GM18502 (cell line): Measurements from ENCODE around the gene NELFB.
"Not testable (repeated sequence)": the region's sequence is repeated elsewhere in the genome, so short reads cannot be mapped to it uniquely, and the experiment has no call there.

Source experiments
- ATAC-seq: cut with Tn5 transposase; IDR thresholded peaks from one replicate; pipeline ENCODE4 v1.9.1; 2021; ENCODE audit warnings: mild to moderate bottlenecking; ENCODE audit not compliant: unreplicated experiment, poor library complexity

NELFB gene

DNA sequence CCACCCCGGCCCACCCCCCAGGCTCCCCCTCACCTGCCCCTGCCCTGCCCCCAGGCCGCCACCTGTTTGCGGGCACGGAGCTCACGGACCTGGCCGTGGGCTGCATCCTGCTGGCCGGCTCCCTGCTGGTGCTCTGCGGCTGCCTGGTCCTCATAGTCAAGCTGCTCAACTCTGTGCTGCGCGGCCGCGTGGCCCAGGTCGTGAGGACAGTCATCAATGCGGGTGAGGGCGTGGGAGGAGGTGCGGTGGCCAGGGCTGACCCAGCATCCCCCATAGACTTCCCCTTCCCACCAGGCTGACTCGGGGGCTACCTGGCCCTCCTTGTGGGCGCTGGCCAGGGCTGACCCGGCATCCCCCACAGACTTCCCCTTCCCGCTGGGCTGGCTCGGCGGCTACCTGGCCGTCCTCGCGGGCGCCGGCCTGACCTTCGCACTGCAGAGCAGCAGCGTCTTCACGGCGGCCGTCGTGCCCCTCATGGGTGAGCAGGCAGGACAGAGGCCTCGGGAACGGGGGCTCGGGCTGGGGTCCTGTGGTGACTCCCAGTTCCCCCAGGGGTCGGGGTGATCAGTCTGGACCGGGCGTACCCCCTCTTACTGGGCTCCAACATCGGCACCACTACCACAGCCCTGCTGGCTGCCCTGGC lies 21.0 kb upstream of the NELFB start:
- ATAC-seq = no peak

DNA sequence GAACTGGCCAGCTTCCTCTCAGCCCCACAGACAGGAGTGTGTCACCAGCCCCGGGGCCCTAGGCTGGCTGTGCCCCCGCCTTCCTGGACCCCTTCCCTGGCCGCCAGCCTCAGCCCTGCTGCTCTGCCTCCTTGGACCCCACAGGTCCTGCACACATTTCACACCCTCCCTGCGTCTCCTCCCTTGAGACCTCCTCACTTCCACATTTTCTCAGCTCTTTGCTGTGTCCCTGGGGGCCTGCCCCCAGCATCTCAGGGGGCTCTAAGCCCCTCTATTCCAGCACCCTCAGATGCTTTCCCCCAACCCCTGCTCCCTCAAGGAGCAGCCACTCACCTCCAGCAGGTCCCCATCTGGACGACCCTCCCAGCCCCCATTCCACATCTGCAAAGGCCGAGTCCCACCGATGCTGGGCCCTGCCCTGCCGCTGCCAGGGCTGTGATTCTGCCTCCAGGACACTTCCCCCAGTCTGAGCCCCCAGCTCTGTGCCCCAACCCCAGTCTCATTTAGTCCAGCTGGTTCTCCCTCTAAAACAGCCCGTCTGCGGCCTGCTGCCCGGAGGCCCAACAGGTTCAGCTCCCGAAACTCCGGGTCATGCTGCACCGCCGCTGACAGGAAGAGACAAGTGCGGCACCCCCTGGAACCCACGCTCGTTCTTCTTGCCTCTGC lies 20.2 kb upstream of the NELFB start:
- ATAC-seq = no peak

DNA sequence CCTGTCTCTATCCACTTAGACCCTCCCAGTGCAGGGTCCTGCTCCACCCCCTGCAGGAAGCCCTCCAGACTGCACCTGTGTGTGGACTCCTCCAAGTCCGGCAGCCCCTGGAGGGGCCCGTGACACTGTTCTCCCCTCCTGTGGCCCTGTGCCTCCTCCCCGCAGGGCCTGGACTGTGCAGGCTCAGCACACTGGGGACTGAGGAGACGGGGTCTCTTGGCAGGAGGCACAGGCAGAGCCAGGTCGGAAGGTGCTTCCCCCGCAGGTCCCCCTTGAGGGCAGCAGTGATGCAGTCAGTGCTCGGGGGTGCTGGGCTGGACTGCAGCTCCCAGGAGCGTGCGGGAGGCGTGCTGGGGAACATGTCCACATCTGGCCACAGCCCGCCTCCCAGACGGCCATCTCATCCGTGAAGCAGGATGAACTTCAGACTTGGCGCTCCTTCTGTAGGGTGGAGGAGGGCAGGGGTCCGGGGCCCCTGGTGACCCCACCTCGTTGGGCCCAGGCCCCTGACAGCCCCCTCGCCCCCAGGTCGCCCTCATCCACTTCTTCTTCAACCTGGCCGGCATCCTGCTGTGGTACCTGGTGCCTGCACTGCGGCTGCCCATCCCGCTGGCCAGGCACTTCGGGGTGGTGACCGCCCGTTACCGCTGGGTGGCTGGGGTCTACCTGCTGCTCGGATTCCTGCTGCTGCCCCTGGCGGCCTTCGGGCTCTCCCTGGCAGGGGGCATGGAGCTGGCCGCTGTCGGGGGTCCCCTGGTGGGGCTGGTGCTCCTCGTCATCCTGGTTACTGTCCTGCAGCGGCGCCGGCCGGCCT lies 19.5 kb upstream of the NELFB start:
- ATAC-seq = no peak

DNA sequence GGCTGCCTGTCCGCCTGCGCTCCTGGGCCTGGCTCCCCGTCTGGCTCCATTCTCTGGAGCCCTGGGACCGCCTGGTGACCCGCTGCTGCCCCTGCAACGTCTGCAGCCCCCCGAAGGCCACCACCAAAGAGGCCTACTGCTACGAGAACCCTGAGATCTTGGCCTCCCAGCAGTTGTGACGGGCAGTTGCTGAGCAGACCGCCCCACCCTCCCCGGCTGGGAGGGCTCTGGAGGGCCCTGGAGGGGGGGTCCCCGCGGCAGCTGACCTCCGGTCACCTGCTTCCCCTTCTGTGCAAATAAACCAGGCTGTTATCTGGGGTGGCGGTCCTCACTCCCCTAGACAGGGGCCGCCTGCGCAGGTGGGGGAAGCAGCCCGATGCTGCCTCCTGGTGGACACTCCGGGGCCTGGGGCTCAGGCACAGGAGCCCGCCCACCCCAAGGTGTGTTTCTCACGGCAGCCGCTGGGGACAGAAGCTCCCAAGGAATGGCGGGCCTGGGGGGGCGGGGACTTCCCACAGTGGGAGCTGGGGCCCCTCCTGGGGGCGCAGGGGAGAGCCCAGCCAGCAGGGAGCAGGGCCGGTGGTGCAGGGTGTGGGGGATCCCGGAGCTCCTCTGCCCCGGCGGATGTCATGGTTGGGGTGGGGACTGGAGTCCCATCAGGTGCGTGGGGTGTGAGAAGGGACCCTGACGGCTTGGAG lies 18.7 kb upstream of the NELFB start:
- ATAC-seq = no peak

DNA sequence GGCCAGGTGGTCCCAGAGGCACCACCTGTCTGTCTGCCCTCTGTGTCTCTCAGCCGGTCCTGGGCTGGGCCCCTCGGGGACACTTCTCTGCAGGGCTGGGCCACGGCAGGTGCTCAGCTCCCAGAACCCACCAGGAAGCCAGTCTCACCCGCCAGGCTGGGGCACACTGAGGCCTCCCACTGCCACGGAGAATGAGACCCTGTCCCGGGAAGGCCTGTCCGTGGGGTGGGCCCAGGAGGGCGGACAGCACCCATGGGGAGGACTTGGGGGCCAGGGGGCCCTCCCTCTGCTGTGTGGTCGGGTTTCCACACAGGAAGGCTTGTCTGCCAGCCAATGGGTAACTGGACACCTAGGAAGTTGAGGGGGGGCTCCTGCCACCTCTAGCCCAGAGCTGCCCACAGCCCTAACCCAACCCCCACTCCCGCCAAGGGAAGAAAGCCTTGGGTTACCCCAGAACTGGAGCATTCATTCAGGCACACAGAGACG lies 18.1 kb upstream of the NELFB start:
- ATAC-seq = no peak

DNA sequence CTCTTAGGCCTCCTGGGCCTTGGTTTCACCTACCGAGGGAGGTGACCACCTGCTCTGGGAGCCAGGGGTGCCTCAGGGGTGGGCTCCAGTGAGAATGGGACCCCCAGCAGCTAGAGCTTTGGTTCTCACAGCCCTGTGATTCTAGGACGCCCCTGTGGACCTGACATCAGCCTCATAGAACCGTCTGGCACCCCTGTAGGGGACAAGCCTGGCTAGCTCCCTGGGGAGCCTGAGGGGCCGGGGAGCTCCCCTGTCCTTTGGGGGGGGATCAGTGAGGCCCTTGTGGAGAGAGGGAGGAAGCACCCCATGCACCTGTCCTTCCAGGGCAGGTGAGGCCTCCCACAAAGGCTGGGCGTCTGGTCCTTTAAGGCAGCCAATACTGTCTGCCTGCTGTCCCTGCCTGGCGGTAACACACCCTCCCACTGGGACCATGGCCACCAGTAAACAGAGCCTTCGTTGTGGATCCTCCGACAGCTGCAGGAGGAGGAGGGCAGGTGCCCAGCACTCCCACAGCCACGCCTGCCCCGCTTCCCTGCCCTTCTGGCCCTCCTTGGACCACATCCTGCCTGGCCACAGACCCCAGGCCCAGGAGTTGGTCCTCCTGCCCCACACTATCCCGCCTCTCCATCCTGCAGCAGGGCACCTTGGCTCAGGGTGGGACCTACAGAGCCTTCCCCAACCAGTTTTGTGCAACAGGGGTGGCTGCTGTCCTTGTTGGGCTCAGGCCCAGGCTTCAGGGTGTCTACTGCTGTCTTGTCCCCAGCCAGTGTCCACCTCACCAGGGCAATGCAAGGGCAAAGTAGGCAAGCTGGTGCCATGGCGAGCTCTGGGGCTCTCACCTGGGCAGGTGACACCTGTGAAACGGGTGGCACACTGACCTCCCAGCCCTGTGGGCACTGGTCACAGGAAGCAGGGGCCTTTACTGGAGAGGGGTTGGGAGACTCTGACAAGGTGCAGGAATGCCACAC lies 17.1 kb upstream of the NELFB start:
- no peak for ATAC-seq

DNA sequence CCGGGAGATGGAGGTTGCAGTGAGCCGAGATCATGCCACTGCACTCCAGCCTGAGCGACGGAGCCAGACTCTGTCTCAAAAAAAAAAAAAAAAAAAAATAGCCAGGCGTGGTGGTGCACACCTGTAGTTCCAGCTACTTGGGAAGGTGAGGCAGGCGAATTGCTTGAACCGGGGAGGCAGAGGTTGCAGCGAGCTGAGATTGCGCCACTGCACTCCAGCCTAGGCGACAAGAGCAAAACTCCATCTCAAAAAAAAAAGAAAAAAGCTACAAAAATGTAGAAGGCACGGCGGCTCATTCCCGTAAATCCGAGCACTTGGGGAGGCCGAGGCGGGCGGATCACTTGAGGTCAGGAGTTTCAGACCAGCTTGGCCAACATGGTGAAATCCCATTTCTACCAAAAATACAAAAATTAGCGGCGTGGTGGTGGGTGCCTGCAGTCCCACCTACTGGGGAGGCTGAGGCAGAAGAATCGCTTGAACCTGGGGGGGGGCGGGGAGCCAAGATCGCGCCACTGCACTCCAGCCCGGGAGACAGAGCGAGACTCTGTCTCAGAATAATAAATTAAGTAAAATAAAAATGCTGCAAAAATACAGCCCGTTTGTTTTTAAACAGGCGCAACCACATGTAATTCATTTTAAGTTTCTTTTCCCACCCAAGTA lies 15.5 kb upstream of the NELFB start:
- ATAC-seq = not testable (repeated sequence)

DNA sequence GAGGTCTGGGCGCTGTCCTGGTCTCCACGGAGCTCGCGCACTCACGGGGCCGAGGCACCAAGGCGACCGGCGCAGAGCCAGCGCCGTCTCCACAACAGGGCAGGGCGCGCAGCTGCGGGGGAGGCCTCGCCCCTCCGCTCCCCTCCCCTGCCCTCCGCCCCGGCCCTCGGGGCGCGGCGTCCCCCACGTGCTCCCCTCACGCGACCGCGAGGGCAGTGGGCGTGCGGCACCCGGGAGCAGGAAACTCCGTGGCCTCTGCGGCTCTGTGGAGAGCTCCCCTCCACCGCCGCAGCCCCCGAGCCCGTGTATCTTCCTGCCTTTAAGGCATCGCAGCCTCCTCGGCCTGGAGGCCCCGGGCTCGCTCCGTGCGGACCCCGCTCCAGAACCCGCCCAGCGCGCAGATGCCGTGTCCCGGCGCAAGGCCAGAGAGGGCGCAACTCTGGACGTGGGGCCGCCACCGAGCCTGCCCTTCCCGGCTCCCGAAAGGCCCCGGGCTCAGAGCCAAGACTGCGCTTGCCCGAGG lies 14.7 kb upstream of the NELFB start:
- ATAC-seq = peak; percentile 26

DNA sequence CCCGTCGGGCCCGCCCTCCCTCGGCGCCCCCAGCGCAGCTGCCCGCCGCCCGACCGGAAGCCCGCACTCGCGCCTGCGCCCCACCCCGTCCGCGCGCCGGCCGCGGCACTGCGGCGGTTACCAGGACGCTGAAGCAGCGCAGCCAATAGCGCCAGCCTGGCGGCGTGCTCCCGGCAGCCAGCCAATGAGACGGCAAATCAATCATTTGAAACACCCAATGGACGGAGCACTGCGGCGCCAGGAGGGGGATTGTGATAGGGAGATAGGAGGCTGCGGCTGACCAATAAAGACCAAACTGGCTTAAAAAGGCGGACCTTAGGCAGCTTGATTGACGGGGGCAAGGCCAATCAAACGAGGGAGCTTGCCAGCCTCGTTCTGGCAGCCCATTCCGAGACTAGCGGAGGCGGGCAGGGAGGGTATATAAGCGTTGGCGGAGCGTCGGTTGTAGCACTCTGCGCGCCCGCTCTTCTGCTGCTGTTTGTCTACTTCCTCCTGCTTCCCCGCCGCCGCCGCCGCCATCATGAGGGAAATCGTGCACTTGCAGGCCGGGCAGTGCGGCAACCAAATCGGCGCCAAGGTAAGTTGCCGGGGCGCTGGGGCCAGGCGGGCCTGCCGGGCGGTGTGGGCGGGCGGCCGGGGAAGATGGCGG lies 14.2 kb upstream of the NELFB start, which contains the start of gene TUBB4B:
Gene TUBB4B, plus strand, starts transcription at position 447 of the 649 bp plus-strand sequence. Its CDS starts 74 bp downstream, at position 521.
- peak; percentile 76 for ATAC-seq

DNA sequence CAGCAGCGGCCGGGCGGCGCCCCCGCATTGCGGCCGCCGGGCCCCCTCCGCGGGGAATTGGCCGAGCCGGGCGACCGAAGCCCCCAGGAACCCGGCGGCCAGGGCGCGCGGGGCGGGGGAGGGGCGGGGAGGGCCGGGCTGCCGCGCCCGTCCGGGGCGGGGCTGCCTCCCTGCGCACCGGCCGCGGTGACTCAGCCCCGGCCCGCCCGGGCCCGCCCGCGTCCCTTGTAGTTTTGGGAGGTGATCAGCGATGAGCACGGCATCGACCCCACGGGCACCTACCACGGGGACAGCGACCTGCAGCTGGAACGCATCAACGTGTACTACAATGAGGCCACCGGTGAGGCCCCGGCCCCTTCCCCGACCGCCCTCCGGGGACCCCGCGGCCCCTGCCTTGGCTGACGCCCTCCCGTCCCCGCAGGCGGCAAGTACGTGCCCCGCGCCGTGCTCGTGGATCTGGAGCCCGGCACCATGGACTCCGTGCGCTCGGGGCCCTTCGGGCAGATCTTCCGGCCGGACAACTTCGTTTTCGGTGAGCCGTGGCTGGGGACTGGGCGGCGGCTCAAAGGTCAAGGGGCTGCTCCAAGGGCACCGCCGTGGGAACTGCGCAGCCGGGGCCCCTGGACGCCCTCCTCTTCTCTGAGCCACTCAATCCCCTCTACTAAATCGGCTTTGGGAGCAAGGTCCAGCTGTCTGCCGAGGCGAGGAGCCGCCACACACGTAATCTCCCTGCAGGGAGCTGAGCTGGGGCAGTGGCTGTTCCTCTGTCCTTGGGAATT lies 13.4 kb upstream of the NELFB start:
- peak; percentile 3 for ATAC-seq

DNA sequence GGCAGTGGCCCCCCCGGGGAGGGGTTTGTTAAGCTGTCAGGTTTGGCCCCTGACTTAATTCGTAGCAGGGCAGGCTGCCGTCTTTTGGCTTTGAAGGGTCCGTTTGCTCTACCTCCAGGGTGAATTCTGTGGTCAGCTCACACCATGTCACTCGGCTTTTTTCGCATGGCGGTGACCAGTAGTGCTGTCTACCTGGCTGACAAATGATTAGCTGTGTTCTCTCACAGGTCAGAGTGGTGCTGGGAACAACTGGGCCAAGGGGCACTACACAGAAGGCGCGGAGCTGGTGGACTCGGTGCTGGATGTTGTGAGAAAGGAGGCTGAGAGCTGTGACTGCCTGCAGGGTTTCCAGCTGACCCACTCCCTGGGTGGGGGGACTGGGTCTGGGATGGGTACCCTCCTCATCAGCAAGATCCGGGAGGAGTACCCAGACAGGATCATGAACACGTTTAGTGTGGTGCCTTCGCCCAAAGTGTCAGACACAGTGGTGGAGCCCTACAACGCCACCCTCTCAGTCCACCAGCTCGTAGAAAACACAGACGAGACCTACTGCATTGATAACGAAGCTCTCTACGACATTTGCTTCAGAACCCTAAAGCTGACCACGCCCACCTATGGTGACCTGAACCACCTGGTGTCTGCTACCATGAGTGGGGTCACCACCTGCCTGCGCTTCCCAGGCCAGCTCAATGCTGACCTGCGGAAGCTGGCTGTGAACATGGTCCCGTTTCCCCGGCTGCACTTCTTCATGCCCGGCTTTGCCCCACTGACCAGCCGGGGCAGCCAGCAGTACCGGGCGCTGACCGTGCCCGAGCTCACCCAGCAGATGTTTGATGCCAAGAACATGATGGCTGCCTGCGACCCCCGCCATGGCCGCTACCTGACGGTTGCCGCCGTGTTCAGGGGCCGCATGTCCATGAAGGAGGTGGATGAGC lies 12.6 kb upstream of the NELFB start:
- ATAC-seq = no peak

DNA sequence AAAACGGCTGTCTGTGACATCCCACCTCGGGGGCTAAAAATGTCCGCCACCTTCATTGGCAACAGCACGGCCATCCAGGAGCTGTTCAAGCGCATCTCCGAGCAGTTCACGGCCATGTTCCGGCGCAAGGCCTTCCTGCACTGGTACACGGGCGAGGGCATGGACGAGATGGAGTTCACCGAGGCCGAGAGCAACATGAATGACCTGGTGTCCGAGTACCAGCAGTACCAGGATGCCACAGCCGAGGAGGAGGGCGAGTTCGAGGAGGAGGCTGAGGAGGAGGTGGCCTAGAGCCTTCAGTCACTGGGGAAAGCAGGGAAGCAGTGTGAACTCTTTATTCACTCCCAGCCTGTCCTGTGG lies 11.9 kb upstream of the NELFB start:
- not testable (repeated sequence) for ATAC-seq

DNA sequence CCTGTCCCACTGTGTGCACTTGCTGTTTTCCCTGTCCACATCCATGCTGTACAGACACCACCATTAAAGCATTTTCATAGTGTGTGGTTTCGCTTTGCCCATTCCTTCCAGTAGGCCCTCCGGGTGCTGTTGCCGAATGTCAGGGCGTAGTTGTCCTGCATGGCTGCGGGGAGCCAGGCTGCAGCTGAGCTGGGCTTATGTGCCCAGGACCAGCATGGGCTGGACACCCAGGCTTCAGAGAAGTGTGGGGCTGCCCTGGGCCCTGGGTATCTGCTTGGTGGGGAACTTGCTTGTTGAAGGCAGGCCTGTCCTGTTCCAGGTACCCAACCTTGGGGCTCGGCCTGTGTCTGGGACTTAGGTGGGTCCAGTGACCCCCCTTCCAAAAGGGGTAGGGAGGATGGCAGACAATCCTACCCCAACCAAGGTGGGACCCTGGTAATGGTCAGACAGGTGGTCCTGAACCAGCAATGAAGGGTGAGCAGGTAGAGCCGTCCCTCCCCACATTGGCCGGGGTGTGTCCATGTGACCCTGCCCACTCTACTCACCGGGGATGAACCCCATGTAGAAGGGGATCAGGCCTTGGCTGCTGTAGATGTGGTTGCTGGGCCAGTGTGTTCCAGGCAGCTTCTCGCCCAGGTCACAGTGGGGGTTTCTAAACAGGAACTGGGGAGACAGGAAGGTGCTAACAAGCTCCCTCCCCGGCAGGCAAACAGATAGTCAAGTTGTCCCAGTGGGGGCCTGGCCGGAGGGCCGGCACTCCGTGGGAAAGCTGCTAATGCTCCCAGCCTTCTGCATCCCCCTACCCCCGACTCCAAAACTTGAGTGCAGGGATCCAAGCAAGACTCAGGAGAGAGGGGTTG lies 11.3 kb upstream of the NELFB start:
- ATAC-seq = no peak

DNA sequence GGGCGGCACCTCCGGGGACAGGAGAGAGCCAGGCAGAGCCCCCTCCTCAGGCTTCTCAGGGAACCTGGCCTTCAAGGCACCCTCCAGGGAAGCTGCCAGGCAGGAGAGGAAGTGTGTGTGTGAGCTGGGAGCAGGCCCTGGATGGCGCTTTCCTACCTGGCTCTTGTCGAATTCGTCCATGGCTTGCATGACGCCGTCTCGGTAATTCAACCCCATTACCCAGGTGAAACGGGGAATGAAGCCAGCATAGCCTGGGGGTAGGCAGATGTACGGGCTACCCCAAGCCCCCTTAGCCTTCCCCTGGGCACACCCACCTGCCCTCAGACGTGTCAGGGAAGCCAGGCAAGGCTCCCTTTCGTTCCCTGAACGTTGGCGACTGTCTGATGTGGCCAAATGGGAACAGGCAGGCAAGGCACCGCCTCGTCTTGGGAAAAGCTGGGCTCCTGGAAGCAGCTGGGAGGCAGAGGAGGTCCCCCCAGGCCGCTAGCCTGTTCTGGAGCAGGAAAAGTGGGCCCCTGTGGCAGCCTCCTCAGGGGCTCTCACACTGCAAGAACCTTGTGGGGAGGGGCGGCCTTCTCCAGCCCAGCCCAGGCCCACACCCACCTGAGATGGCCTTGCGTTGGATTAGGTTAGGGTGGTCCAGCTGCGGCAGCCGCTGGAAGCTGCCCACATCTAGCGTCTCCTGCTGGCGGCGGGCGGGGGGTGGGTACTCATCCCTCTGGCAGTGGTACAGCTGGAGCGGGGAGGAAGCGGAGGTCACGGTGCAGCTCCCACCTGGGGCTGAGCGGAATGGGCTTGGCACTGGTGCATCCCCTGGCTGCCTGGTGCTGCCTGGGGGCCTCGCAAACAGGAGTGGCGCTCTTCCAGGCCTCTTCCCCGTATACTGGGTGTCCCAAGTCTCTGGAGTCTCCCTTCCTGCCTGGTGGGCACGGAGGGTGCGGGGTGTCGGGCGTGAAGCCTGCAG lies 10.4 kb upstream of the NELFB start:
- no peak for ATAC-seq
